PC-3 (cell line): ENCODE results near the gene GBF1. TPM values are rescaled to one million over a fixed set of nuclear protein-coding genes. Genes with fewer than 3 reads are reported as not detected.
"Not testable (repeated sequence)": the region's sequence is repeated elsewhere in the genome, so short reads cannot be mapped to it uniquely, and the experiment has no call there.

Experiments
- ATAC-seq: fragments of 200-7000 bp; cut with Tn5 transposase; 2 replicates; pipeline ENCODE4 v1.9.1; 2020; ENCODE audit warnings: mild to moderate bottlenecking, moderate library complexity
- BruUV-seq: library from RNA; stranded (reverse); fragments of 400-500 nt; replicated peaks from 2 replicates; lab custom pipeline; 2021; lab: Mats Ljungman, UMichigan
- CTCF ChIA-PET: fragments of 300-600 bp; sonication (Branson Sonifier 250); formaldehyde crosslinking; loops from one replicate; lab custom pipeline; 2022; ENCODE audit warnings: antibody characterized with exemption; lab: Charles Lee
- POLR2A ChIA-PET: fragments of 300-600 bp; sonication (Branson Sonifier 250); formaldehyde crosslinking; loops from one replicate; lab custom pipeline; 2022; ENCODE audit warnings: antibody characterized with exemption; ENCODE audit not compliant: unreplicated experiment; lab: Charles Lee
- DNase-seq: peaks from one replicate; pipeline ENCODE4 v3.0.0-alpha.2; 2015
- H2AFZ ChIP-seq: fragments of 300-600 bp; sonication (generic); 2 replicates; pipeline ENCODE4 v1.6.0; 2016; ENCODE audit warnings: antibody characterized with exemption, low read length
- H3F3A ChIP-seq: fragments of 300-600 bp; sonication (generic); one replicate; pipeline ENCODE4 v1.6.0; 2017; ENCODE audit warnings: antibody characterized with exemption, low read length, control low read depth, mild to moderate bottlenecking; ENCODE audit not compliant: unreplicated experiment
- H3K27ac ChIP-seq: fragments of 300-600 bp; sonication (generic); 2 replicates; pipeline ENCODE4 v1.5.1; 2016; ENCODE audit warnings: mild to moderate bottlenecking, low read length
- H3K27me3 ChIP-seq: fragments of 300-600 bp; sonication (generic); 2 replicates; pipeline ENCODE4 v1.6.1; 2016; ENCODE audit warnings: low read length, mixed read lengths
- H3K36me3 ChIP-seq: fragments of 300-600 bp; sonication (generic); 2 replicates; pipeline ENCODE4 v1.6.1; 2016; ENCODE audit warnings: low read depth, mixed run types, low read length, mixed read lengths
- H3K4me1 ChIP-seq: fragments of 300-600 bp; sonication (generic); 2 replicates; pipeline ENCODE4 v1.5.1; 2016; ENCODE audit warnings: low read length; ENCODE audit not compliant: insufficient read depth
- H3K4me2 ChIP-seq: fragments of 300-600 bp; sonication (generic); 2 replicates; pipeline ENCODE4 v1.6.0; 2016; ENCODE audit warnings: low read length
- H3K4me3 ChIP-seq: fragments of 300-600 bp; sonication (generic); 2 replicates; pipeline ENCODE4 v1.5.1; 2016; ENCODE audit warnings: mild to moderate bottlenecking, low read length, mixed read lengths
- H3K79me2 ChIP-seq: fragments of 300-600 bp; sonication (generic); 2 replicates; pipeline ENCODE4 v1.6.1; 2017; ENCODE audit warnings: low read length, mixed read lengths
- H3K9ac ChIP-seq: fragments of 300-600 bp; sonication (generic); 2 replicates; pipeline ENCODE4 v1.6.0; 2016; ENCODE audit warnings: mild to moderate bottlenecking, low read length
- H3K9me2 ChIP-seq: fragments of 300-600 bp; sonication (generic); replicated peaks from 2 replicates; pipeline ENCODE4 v1.6.1; 2016; ENCODE audit warnings: mixed run types, low read length, mixed read lengths
- H3K9me3 ChIP-seq: fragments of 300-600 bp; sonication (generic); 2 replicates; pipeline ENCODE4 v1.6.1; 2016; ENCODE audit warnings: low read length, mixed read lengths
- H4K20me1 ChIP-seq: fragments of 300-600 bp; sonication (generic); 2 replicates; pipeline ENCODE4 v1.6.1; 2016; ENCODE audit warnings: low read length, mixed read lengths
- EZH2 ChIP-seq: fragments of 300-600 bp; sonication (generic); IDR thresholded peaks from one replicate; pipeline ENCODE4 v1.6.1; 2017; ENCODE audit warnings: antibody characterized with exemption, mild to moderate bottlenecking, low read length; ENCODE audit not compliant: unreplicated experiment
- EZH2phosphoT487 ChIP-seq: fragments of 300-600 bp; sonication (generic); IDR thresholded peaks from 2 replicates; pipeline ENCODE4 v1.6.1; 2018; ENCODE audit warnings: mild to moderate bottlenecking, antibody characterized with exemption, low read length, borderline replicate concordance
- intact Hi-C: fragments of 100-400 bp; cut with micrococcal nuclease; formaldehyde crosslinking; loops from 2 replicates; pipeline ENCODE4 v1.9.0; 2023
- total RNA-seq: library from RNA; depleted of rRNA; stranded (reverse); fragments of >200 nt; gene quantifications from 2 replicates; pipeline ENCODE4 v1.2.3, GENCODE V29; 2014
- TF ChIP-seq, protein P1 (sequence below): fragments of 300-600 bp; sonication (generic); conservative IDR thresholded peaks from 2 replicates; pipeline ENCODE4 v1.5.1; 2017; ENCODE audit warnings: antibody characterized with exemption, low read depth, mild to moderate bottlenecking, low read length

The GBF1 gene
- total RNA-seq, 1 experiment from 2014 or later: 25.2 TPM

DNA sequence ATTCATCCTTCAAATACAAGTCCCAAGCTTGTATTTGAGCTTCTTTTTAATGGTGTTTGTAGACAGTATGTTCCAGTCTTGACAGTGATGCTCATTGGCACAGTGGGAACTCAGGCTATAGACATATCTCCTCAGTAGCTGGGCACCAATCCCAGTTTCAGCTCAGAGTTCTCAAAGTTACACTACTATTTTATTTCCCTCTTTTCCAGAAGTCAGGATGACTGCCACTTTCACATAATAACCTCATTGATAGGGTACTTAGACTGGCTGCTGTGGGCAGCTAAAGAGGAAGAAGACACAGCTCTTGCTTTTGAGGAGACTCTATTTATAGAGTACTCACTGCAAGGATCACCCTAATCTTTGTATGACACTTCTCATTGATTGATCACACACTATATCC, 2.4 kb downstream of the GBF1 start:
- Histone ChIP-seq H3K4me2 (peak overlapping the region; percentile 85), H3K36me3 (no peaks in the 10 kb centered on the region), H3K27me3 (no peaks in the 10 kb centered on the region), H3K79me2 (peaks cover 71% of the 10 kb centered on the region), H3K4me1 (peaks cover 33% of the 10 kb centered on the region), H3F3A (no peaks in the 10 kb centered on the region), H2AFZ (no peak overlapping the region), H3K27ac (no peak overlapping the region), H3K9me3 (no peaks in the 10 kb centered on the region), H4K20me1 (peaks cover 16% of the 10 kb centered on the region), H3K4me3 (peak overlapping the region; percentile 90; the same call in 1 of the 2 replicates), H3K9me2 (no peaks in the 10 kb centered on the region), H3K9ac (no peak overlapping the region)
- POLR2A ChIA-PET: no interaction called here
- no peak for ATAC-seq
- intact Hi-C loops: loop anchor here (5.0 kb wide), 1 partner anchor 95 kb away; no protein-coding TSS in a partner anchor
- CTCF ChIA-PET: no interaction called here
- TF ChIP-seq, protein P1, sequence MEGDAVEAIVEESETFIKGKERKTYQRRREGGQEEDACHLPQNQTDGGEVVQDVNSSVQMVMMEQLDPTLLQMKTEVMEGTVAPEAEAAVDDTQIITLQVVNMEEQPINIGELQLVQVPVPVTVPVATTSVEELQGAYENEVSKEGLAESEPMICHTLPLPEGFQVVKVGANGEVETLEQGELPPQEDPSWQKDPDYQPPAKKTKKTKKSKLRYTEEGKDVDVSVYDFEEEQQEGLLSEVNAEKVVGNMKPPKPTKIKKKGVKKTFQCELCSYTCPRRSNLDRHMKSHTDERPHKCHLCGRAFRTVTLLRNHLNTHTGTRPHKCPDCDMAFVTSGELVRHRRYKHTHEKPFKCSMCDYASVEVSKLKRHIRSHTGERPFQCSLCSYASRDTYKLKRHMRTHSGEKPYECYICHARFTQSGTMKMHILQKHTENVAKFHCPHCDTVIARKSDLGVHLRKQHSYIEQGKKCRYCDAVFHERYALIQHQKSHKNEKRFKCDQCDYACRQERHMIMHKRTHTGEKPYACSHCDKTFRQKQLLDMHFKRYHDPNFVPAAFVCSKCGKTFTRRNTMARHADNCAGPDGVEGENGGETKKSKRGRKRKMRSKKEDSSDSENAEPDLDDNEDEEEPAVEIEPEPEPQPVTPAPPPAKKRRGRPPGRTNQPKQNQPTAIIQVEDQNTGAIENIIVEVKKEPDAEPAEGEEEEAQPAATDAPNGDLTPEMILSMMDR: no peak
- no peak for TF ChIP-seq EZH2
- no peak for TF ChIP-seq EZH2phosphoT487
- no TSS peak for BruUV-seq
- no peak for DNase-seq

DNA sequence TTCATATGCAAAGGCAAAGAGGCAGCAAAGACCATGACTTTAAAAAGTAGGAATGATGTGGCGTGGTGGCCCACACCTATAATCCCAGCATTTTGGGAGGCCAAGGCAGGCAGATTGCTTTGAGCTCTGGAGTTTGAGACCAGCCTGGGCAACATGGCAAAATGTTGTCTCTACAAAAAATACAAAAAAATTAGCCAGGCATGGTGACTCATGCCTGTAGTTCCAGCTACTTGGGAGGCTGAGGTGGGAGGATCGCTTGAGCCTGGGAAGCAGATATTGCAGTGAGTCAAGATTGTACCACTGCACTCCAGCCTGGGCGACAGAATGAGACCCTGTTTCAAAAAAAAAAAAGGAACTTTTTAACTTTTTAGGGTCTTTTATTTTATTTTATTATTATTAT, 7.2 kb downstream of the GBF1 start:
- peak; percentile 8 for DNase-seq
- H3F3A ChIP-seq, H3K4me3 ChIP-seq, POLR2A ChIA-PET, H4K20me1 ChIP-seq, H3K9me3 ChIP-seq, H3K9ac ChIP-seq, H3K27ac ChIP-seq, ATAC-seq, H3K4me2 ChIP-seq, CTCF ChIA-PET, H3K27me3 ChIP-seq, H3K36me3 ChIP-seq, intact Hi-C loops, H3K4me1 ChIP-seq, H3K9me2 ChIP-seq, H2AFZ ChIP-seq, BruUV-seq: not testable (repeated sequence)
- H3K79me2 ChIP-seq: peaks cover 95% of the 10 kb centered on the region

DNA sequence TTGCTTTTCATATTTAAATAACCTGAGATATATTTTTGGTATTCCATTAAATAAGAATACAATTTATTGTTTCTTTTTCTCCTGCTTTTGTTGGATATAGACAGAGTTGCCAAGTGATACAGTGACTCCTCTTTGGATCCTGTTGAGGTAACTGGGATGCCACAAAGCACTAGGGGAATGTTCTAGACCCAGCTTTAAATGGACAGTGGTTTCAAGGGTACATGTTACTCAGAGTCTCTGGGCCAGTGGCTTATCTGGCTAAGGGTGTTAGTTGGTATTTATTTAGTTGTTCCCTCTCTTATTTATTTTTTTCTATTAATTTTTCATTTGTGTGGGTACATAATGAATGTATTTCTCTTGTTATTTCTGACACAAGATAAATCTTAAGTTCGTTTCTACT, 9.1 kb downstream of the GBF1 start:
- ChIA-PET POLR2A (no interaction called here), CTCF (no interaction called here)
- Histone ChIP-seq H3K27ac (no peak overlapping the region), H3K4me2 (no peak overlapping the region), H2AFZ (no peak overlapping the region), H3K9me2 (no peaks in the 10 kb centered on the region), H3K27me3 (no peaks in the 10 kb centered on the region), H3K79me2 (peaks cover 82% of the 10 kb centered on the region), H4K20me1 (no peaks in the 10 kb centered on the region), H3K36me3 (no peaks in the 10 kb centered on the region), H3F3A (no peaks in the 10 kb centered on the region), H3K4me1 (no peaks in the 10 kb centered on the region), H3K4me3 (no peak overlapping the region), H3K9ac (no peak overlapping the region), H3K9me3 (no peaks in the 10 kb centered on the region)
- intact Hi-C loops: no loop called here
- DNase-seq: no peak
- ATAC-seq: no peak
- TF ChIP-seq, protein P1: no peak
- no peak for TF ChIP-seq EZH2
- no peak for TF ChIP-seq EZH2phosphoT487
- BruUV-seq: no TSS peak
